Upper lobe of left lung (tissue), 6 donors: Measurements from ENCODE around the gene KIAA1755. TPM values are rescaled to one million over a fixed set of nuclear protein-coding genes. Genes with fewer than 3 reads are reported as not detected.

Source experiments
- ATAC-seq, 2 donors: fragments of 200-7000 bp; cut with Tn5 transposase; one replicate each; pipeline ENCODE4 v1.9.1; 2022; ENCODE audit warnings: mild to moderate bottlenecking in 2 of 2, moderate library complexity in 2 of 2; ENCODE audit not compliant: low FRiP score in 2 of 2
- DNase-seq, 2 donors: peaks; one replicate each; pipeline ENCODE4 v3.0.0-alpha.2; 2019 to 2020
- H3K27ac ChIP-seq, 4 donors: fragments of 200-600 bp; sonication (generic); one replicate each; pipeline ENCODE4 v1.5.1; 2016 to 2019
- H3K27me3 ChIP-seq, 4 donors: fragments of 200-600 bp; sonication (generic); one replicate each; pipeline ENCODE4 v1.5.1; 2017 to 2019
- H3K36me3 ChIP-seq, 4 donors: fragments of 200-600 bp; sonication (generic); one replicate each; pipeline ENCODE4 v1.5.1; 2016 to 2019
- H3K4me1 ChIP-seq, 4 donors: fragments of 200-600 bp; sonication (generic); one replicate each; pipeline ENCODE4 v1.5.1; 2018 to 2019
- H3K4me3 ChIP-seq, 4 donors: fragments of 200-600 bp; sonication (generic); one replicate each; pipeline ENCODE4 v1.5.1; 2017 to 2019; ENCODE audit warnings: mild to moderate bottlenecking in 2 of 4, moderate library complexity in 1 of 4
- H3K9me3 ChIP-seq, 4 donors: fragments of 200-600 bp; sonication (generic); one replicate each; pipeline ENCODE4 v1.5.1; 2018 to 2019
- CTCF ChIP-seq, 6 experiments: fragments of 450-650 bp in 4 of 6; fragments of 200-600 bp in 2 of 6; sonication (generic) in 2 of 6; IDR thresholded peaks; one replicate each; pipeline ENCODE4 v1.5.1; 2016 to 2019; ENCODE audit warnings: antibody characterized with exemption in 6 of 6
- EP300 ChIP-seq, 4 donors: sonication (generic); formaldehyde crosslinking; IDR thresholded peaks; one replicate each; pipeline ENCODE4 v1.5.1; 2017; ENCODE audit warnings: antibody characterized with exemption in 4 of 4, control low read depth in 2 of 4
- POLR2A ChIP-seq, 4 donors: fragments of 450-650 bp; IDR thresholded peaks; one replicate each; pipeline ENCODE4 v1.5.1; 2016 to 2017; ENCODE audit warnings: antibody characterized with exemption in 4 of 4, mild to moderate bottlenecking in 2 of 4
- POLR2AphosphoS5 ChIP-seq, 2 donors: sonication (generic); formaldehyde crosslinking; IDR thresholded peaks; one replicate each; pipeline ENCODE4 v1.5.1; 2017; ENCODE audit warnings: antibody characterized with exemption in 2 of 2
- WGBS, 2 donors: methylation state at CpG; one replicate each; pipeline ENCODE4 v1.1.5; 2017 to 2018; 5-methylcytosine and 5-hydroxymethylcytosine counted together
- total RNA-seq, 6 donors: library from RNA; depleted of rRNA in 4 of 6; stranded (reverse); fragments of >200 nt in 4 of 6; gene quantifications; one replicate each; pipeline versions ENCODE4 v1.1.0 to v1.2.1, GENCODE V29; 2016 to 2021
- donor health status: DM: no; HTN: no; CAD: no; lungs with moderate emphysema.
- donor health status: DM: no; HTN: yes; CAD: no; lungs with severe emphysema.

Gene KIAA1755
- total RNA-seq, 6 donors from 2014 or later = 0.15 to 3.1 (median 1.4) TPM

- Histone ChIP-seq H3K4me3 (no peak overlapping the region), H3K36me3 (no peaks in the 10 kb centered on the region), H3K9me3 (no peaks in the 10 kb centered on the region), H3K4me1 (no peaks in the 10 kb centered on the region), H3K27ac (no peak overlapping the region), H3K27me3 (no peaks in the 10 kb centered on the region)
- ATAC-seq (no peak), DNase-seq (no peak)
- WGBS, 2 donors = 72 to 80% methylated on average over 5 to 9 of the region's 9 CpGs
- no peak for TF ChIP-seq POLR2AphosphoS5 (IDR thresholded peaks at IDR 0.05)
- no peak for TF ChIP-seq EP300 (IDR thresholded peaks at IDR 0.05)
- TF ChIP-seq CTCF (IDR thresholded peaks at IDR 0.05) = no peak
- no peak for TF ChIP-seq POLR2A (IDR thresholded peaks at IDR 0.05)
Measured at GRCh38 chr20:38211200-38212097, 49.1 kb downstream of the KIAA1755 start.

- Histone ChIP-seq H3K36me3 (no peaks in the 10 kb centered on the region), H3K9me3 (no peaks in the 10 kb centered on the region), H3K27ac (no peak overlapping the region), H3K27me3 (no peaks in the 10 kb centered on the region), H3K4me1 (no peaks in the 10 kb centered on the region), H3K4me3 (no peak overlapping the region)
- DNase-seq (no peak), ATAC-seq (no peak)
- TF ChIP-seq CTCF (IDR thresholded peaks at IDR 0.05) (no peak), POLR2A (IDR thresholded peaks at IDR 0.05) (no peak), POLR2AphosphoS5 (IDR thresholded peaks at IDR 0.05) (no peak), EP300 (IDR thresholded peaks at IDR 0.05) (no peak)
- 63 to 81% methylated on average over 2 to 6 of the region's 6 CpGs for WGBS, 2 donors
Measured at GRCh38 chr20:38210741-38211140, 49.8 kb downstream of the KIAA1755 start.

- WGBS, 2 donors = 88 to 93% methylated on average over 2 to 3 of the region's 3 CpGs
- H3K27me3 ChIP-seq = no peaks in the 10 kb centered on the region
- no peaks in the 10 kb centered on the region for H3K9me3 ChIP-seq
- no peak for TF ChIP-seq POLR2A (IDR thresholded peaks at IDR 0.05)
- TF ChIP-seq EP300 (IDR thresholded peaks at IDR 0.05) = no peak
- TF ChIP-seq POLR2AphosphoS5 (IDR thresholded peaks at IDR 0.05) = no peak
- TF ChIP-seq CTCF (IDR thresholded peaks at IDR 0.05) = no peak
- H3K36me3 ChIP-seq = no peaks in the 10 kb centered on the region
- DNase-seq (no peak), ATAC-seq (no peak)
- H3K27ac ChIP-seq = no peak overlapping the region
- no peak overlapping the region for H3K4me3 ChIP-seq
- H3K4me1 ChIP-seq = no peaks in the 10 kb centered on the region
Measured at GRCh38 chr20:38209736-38210405, 50.7 kb downstream of the KIAA1755 start.

- no peaks in the 10 kb centered on the region for H3K27me3 ChIP-seq
- no peak overlapping the region for H3K27ac ChIP-seq
- H3K36me3 ChIP-seq = no peaks in the 10 kb centered on the region
- WGBS, 2 donors = 68 to 94% methylated on average over 1 to 4 of the region's 4 CpGs
- DNase-seq (no peak), ATAC-seq (peak; percentile 35 to 73)
- H3K9me3 ChIP-seq = no peaks in the 10 kb centered on the region
- TF ChIP-seq POLR2A (IDR thresholded peaks at IDR 0.05) (no peak), POLR2AphosphoS5 (IDR thresholded peaks at IDR 0.05) (no peak), EP300 (IDR thresholded peaks at IDR 0.05) (peak in 2 of 4 donors; percentile 10 to 58)
- H3K4me3 ChIP-seq = no peak overlapping the region
- no peaks in the 10 kb centered on the region for H3K4me1 ChIP-seq
Measured at GRCh38 chr20:38209054-38209675, 51.4 kb downstream of the KIAA1755 start.

GRCh38 chr20:38208523-38208922 is 52.0 kb downstream of the KIAA1755 start:
- 87 to 93% methylated on average over 3 of the region's 3 CpGs for whole genome bisulfite sequencing, 2 donors
- ATAC-seq (no peak), DNase-seq (no peak)
- H3K27ac ChIP-seq = no peak overlapping the region
- H3K4me3 ChIP-seq = no peak overlapping the region
- TF ChIP-seq EP300 (IDR thresholded peaks at IDR 0.05) (no peak), POLR2AphosphoS5 (IDR thresholded peaks at IDR 0.05) (no peak), POLR2A (IDR thresholded peaks at IDR 0.05) (no peak), CTCF (IDR thresholded peaks at IDR 0.05) (no peak)
- H3K27me3 ChIP-seq = no peaks in the 10 kb centered on the region
- no peaks in the 10 kb centered on the region for H3K4me1 ChIP-seq
- H3K9me3 ChIP-seq = no peaks in the 10 kb centered on the region
- no peaks in the 10 kb centered on the region for H3K36me3 ChIP-seq
